ENCODE data around the gene DENND10. TPM values are rescaled to one million over a fixed set of nuclear protein-coding genes. Genes with fewer than 3 reads are reported as not detected.

DENND10 gene
- total and polyA plus RNA-seq, 2 donors (not counting 3 experiments of a cell fraction or from before 2014, with no cell fraction given): 39.1 to 50.1 TPM

GRCh38 chr10:119070395-119071165 is 33.3 kb upstream of the DENND10 start:
- BruUV-seq (replicated peaks): no TSS peak
- H4K20me1 ChIP-seq (replicated peaks; ENCODE audit: control insufficient read depth, extremely low read depth, insufficient read depth, low read length): peaks cover 18% of the 10 kb centered on the region
- FAIRE-seq (no peak), DNase-seq (ENCODE audit: low read depth, low spot score) (no peak)
- POLR2A ChIA-PET: interaction anchor here (0.5 kb wide), 1 partner anchor 801 kb away, joined by 4 read pairs; no protein-coding TSS in a partner anchor
- H3K27ac ChIP-seq (ENCODE audit: insufficient read depth, low read depth, low read length): no peak overlapping the region
- CTCF ChIA-PET: interaction anchor here (1.3 kb wide), 1 partner anchor 420 kb away, joined by 3 read pairs; no protein-coding TSS in a partner anchor
- dilution Hi-C loops (cut with MboI; ENCODE audit: extremely low pct_ligation_motif_present, low sequenced_read_pairs): no loop called here
- H2AFZ ChIP-seq (ENCODE audit: low read depth, low read length): no peak overlapping the region
- peaks cover 90% of the 10 kb centered on the region for H3K79me2 ChIP-seq (ENCODE audit: control insufficient read depth, insufficient read depth, low read length)
- no peak for TF ChIP-seq MAX (IDR thresholded peaks at IDR 0.05; ENCODE audit: insufficient read depth, insufficient read length)
- TF ChIP-seq POLR2AphosphoS5 (IDR thresholded peaks at IDR 0.05; ENCODE audit: insufficient read depth, low read depth, low read length): no peak
- no peaks in the 10 kb centered on the region for H3K4me1 ChIP-seq (ENCODE audit: control insufficient read depth, extremely low read depth, insufficient read depth, low read length)
- no peaks in the 10 kb centered on the region for H3K27me3 ChIP-seq (ENCODE audit: control insufficient read depth in 2 of 2, insufficient read depth in 2 of 2, low read length in 2 of 2)
- H3K4me2 ChIP-seq (ENCODE audit: insufficient read depth, low read length): no peak overlapping the region
- no peaks in the 10 kb centered on the region for H3K9me1 ChIP-seq (replicated peaks; ENCODE audit: control insufficient read depth, extremely low read depth, insufficient read depth, low read length)
- H3K36me3 ChIP-seq (ENCODE audit: control insufficient read depth in 2 of 2, extremely low read depth in 1 of 2, insufficient read depth in 2 of 2, low read length in 2 of 2): peaks cover 17 to 30% of the 10 kb centered on the region in 2 experiments
- H3K9ac ChIP-seq (replicated peaks; ENCODE audit: extremely low read depth, insufficient read depth, low read length): no peak overlapping the region
- H3K9me3 ChIP-seq (replicated peaks; ENCODE audit: control insufficient read depth, insufficient read depth, low read length): no peaks in the 10 kb centered on the region
- intact Hi-C loops (cut with micrococcal nuclease): no loop called here
- H3K4me3 ChIP-seq (replicated peaks in 1 of 3; ENCODE audit: insufficient read depth in 1 of 3, low read depth in 1 of 3, low read length in 3 of 3): no peak overlapping the region

GRCh38 chr10:119073584-119073983 is 30.3 kb upstream of the DENND10 start:
- intact Hi-C loops (cut with micrococcal nuclease): no loop called here
- no TSS peak for BruUV-seq (replicated peaks)
- H3K36me3 ChIP-seq (ENCODE audit: control insufficient read depth in 2 of 2, extremely low read depth in 1 of 2, insufficient read depth in 2 of 2, low read length in 2 of 2): peaks cover 11 to 27% of the 10 kb centered on the region in 2 experiments

More at GRCh38 chr10:119073584-119073983, 30.3 kb upstream of the DENND10 start:
- dilution Hi-C loops (cut with MboI; ENCODE audit: extremely low pct_ligation_motif_present, low sequenced_read_pairs): no loop called here
- peaks cover 96% of the 10 kb centered on the region for H3K79me2 ChIP-seq (ENCODE audit: control insufficient read depth, insufficient read depth, low read length)
- no peak overlapping the region for H3K9ac ChIP-seq (replicated peaks; ENCODE audit: extremely low read depth, insufficient read depth, low read length)
- no peak overlapping the region for H3K4me3 ChIP-seq (replicated peaks in 1 of 3; ENCODE audit: insufficient read depth in 1 of 3, low read depth in 1 of 3, low read length in 3 of 3)
- ChIA-PET CTCF (interaction anchor here (0.7 kb wide), 1 partner anchor 15 kb away, joined by 3 read pairs; no protein-coding TSS in a partner anchor), POLR2A (no interaction called here)
- H2AFZ ChIP-seq (ENCODE audit: low read depth, low read length): no peak overlapping the region
- peaks cover 23% of the 10 kb centered on the region for H4K20me1 ChIP-seq (replicated peaks; ENCODE audit: control insufficient read depth, extremely low read depth, insufficient read depth, low read length)
- no peak overlapping the region for H3K4me2 ChIP-seq (ENCODE audit: insufficient read depth, low read length)
- FAIRE-seq (no peak), DNase-seq (ENCODE audit: low read depth, low spot score) (no peak)
- no peaks in the 10 kb centered on the region for H3K9me1 ChIP-seq (replicated peaks; ENCODE audit: control insufficient read depth, extremely low read depth, insufficient read depth, low read length)
- no peaks in the 10 kb centered on the region for H3K9me3 ChIP-seq (replicated peaks; ENCODE audit: control insufficient read depth, insufficient read depth, low read length)
- no peaks in the 10 kb centered on the region for H3K27me3 ChIP-seq (ENCODE audit: control insufficient read depth in 2 of 2, insufficient read depth in 2 of 2, low read length in 2 of 2)
- no peak overlapping the region for H3K27ac ChIP-seq (ENCODE audit: insufficient read depth, low read depth, low read length)
- no peak for TF ChIP-seq POLR2AphosphoS5 (IDR thresholded peaks at IDR 0.05; ENCODE audit: insufficient read depth, low read depth, low read length)
- TF ChIP-seq JUN (IDR thresholded peaks at IDR 0.05; ENCODE audit: borderline replicate concordance, insufficient read depth, insufficient read length, low read depth): no peak
- TF ChIP-seq POLR2A (IDR thresholded peaks at IDR 0.05; ENCODE audit: low read depth, low read length): no peak
- TF ChIP-seq MAX (IDR thresholded peaks at IDR 0.05; ENCODE audit: insufficient read depth, insufficient read length): no peak
- TF ChIP-seq MYC (IDR thresholded peaks at IDR 0.05; ENCODE audit: low read depth, low read length): no peak
- no peak for TF ChIP-seq CTCF (IDR thresholded peaks at IDR 0.05; ENCODE audit: extremely low read depth in 1 of 2, insufficient read depth in 1 of 2, low read depth in 1 of 2, low read length in 2 of 2)
- TF ChIP-seq FOS (IDR thresholded peaks at IDR 0.05; ENCODE audit: borderline replicate concordance, insufficient read depth, low read length): no peak
- no peak for TF ChIP-seq EZH2 (IDR thresholded peaks at IDR 0.05; ENCODE audit: borderline replicate concordance, low read depth, low read length, severe bottlenecking)
- TF ChIP-seq GATA2 (IDR thresholded peaks at IDR 0.05; ENCODE audit: insufficient read depth, insufficient read length, low read depth, low read length): no peak
- H3K4me1 ChIP-seq (ENCODE audit: control insufficient read depth, extremely low read depth, insufficient read depth, low read length): peaks cover 15% of the 10 kb centered on the region
